Activated T-helper 1 cell treated with anti-CD3 and anti-CD28 coated beads, Interleukin-2, amount 50 U/mL, for 16 hours (primary cell): Measurements from ENCODE around the gene EIF2AK3.
"Not testable (repeated sequence)": the region's sequence is repeated elsewhere in the genome, so short reads cannot be mapped to it uniquely, and the experiment has no call there.

ENCODE experiments used
- DNase-seq, 2 donors: peaks; one replicate each; pipeline ENCODE4 v3.0.0-alpha.2; 2020; ENCODE audit warnings: low read depth in 1 of 2, low spot score in 1 of 2

Gene EIF2AK3

GRCh38 chr2:88599527-88599926 lies 27.7 kb downstream of the EIF2AK3 start:
- DNase-seq, result no peak

DNA sequence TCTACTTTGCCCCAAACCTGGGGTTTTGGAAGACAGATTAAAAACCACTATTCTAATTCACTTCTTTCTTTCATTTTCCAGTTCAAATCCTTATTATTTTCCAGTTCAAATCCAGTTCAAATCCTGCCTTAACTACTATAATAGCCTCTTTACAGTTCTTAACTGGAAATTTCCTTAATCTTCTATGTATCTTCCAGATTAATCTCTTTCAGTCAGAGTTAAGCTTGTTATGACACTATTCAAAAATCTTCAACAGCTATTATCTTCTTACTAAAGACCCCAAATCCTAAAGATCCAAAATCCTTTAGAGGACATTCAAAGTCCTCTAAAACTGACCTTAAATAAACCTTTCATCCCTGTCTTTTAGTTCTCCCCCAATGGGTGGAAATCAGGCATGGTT lies 30.1 kb downstream of the EIF2AK3 start:
- DNase-seq, result no peak

GRCh38 chr2:88596141-88596830 lies 31.0 kb downstream of the EIF2AK3 start:
- DNase-seq, result no peak

DNA sequence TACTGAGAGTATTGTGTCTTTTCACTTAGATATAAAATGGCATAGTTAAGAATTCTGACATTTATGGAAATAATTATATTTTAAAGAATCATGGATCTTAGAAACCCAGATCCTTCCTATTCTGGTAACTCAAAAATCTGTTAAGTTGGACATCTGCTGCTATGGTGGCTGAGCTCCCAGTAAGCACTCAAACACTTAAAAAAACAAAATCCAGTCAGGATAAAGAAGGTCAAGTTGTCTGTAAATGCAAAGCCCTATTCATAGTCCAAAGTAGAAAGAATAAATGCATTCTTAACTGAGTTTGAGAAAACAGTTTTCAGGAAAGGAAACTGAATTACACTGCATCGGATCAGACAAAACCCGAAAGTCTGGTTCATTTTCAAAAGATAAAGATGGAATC lies 35.6 kb downstream of the EIF2AK3 start:
- no peak for DNase-seq

DNA sequence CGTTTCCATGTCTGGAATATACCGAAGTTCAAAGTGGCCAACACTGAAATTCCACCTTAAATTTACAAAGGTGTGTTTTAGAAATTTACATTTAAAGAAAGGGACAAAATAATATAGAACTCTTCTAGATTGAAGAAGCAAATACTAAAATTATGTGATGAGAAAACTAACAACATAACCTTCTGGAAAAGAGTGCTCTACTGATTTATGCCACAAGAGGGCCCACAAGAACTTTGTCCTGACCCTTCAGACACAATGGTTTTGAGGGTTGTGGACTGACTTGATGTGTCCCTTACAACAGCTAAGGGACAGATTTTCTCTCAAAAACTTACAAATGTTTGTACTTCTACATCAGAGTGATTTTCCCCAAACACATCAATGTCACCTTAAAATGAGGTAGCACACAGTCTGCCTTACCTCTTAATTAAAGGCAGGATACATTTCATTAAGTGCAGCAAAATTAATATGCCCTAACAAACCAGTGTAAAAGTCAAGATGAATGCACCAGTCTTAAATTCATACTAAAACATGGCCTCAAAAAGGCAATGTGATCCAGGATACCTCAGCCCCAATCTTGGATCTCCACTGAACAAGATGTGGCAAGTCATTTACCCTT lies 36.2 kb downstream of the EIF2AK3 start:
- no peak for DNase-seq

- no peak for DNase-seq
These were observed 41.3 kb downstream of the EIF2AK3 start for GRCh38 chr2:88585969-88586368.

GRCh38 chr2:88582030-88582429 lies 45.2 kb downstream of the EIF2AK3 start:
- no peak for DNase-seq

- no peak for DNase-seq
These were observed 47.2 kb downstream of the EIF2AK3 start for GRCh38 chr2:88580088-88580487.

DNA sequence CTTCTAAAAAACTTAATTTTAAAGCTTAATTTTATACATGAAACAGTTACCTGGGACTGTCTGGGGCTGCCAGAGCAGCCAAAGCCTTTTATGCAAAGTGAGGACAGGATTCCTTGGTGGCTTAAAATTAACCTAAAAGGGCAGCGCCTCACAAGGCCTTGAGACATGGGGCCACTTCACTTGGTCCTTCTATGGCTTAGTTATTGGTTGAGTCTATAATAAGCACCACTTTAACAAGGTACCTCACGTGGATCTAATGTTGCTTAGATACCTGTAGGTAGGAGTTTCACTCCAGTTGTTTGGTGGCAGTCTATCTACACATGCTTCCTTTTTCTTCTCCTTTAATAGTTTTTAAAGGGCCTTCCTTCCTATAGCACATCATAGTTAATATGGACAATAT lies 51.6 kb downstream of the EIF2AK3 start:
- no peak for DNase-seq

GRCh38 chr2:88575051-88575450 lies 52.2 kb downstream of the EIF2AK3 start:
- no peak for DNase-seq

- DNase-seq, result no peak
These were observed 52.8 kb downstream of the EIF2AK3 start for GRCh38 chr2:88574445-88574844.

- no peak for DNase-seq
These were observed 59.1 kb downstream of the EIF2AK3 start for GRCh38 chr2:88568179-88568578.

DNA sequence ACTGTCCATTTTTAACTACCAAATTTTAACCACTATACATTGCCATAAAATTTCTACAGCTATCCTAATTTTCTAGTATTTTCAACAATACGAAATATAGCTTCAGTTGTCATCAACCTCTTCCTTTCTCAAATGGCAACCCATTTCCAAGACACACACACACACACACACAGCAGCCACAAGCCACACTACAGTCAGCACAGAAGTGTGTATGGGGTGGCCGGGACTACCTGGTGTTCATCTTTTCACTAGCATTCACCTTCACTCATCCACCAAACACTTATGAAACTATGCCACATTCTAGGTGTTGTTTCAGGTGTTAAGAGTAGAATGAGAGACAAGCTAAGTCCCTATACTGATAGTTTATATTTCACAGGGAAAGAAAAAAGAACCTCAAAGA lies 62.9 kb downstream of the EIF2AK3 start:
- no peak for DNase-seq

DNA sequence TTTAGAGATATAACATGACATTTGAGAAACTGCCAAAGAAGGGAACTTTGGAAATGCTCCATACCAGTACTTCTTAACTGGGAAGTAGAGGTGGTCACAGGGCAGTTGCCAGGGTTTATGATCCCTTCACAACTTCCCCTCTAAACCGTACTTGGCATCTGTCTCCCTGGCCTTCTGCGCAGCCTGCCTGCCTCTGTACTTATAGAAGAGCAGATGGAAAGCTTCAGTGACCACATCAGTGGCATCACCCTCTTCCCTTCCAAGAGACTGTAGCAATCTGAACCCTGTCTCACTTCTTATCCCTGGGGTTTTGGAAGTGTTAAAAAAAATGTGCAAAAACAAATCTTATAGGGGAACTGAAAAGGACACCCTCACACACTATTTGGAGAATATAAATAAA lies 64.1 kb downstream of the EIF2AK3 start:
- DNase-seq, result no peak

- DNase-seq, result no peak
These were observed 65.4 kb downstream of the EIF2AK3 start for GRCh38 chr2:88561646-88562388.

DNA sequence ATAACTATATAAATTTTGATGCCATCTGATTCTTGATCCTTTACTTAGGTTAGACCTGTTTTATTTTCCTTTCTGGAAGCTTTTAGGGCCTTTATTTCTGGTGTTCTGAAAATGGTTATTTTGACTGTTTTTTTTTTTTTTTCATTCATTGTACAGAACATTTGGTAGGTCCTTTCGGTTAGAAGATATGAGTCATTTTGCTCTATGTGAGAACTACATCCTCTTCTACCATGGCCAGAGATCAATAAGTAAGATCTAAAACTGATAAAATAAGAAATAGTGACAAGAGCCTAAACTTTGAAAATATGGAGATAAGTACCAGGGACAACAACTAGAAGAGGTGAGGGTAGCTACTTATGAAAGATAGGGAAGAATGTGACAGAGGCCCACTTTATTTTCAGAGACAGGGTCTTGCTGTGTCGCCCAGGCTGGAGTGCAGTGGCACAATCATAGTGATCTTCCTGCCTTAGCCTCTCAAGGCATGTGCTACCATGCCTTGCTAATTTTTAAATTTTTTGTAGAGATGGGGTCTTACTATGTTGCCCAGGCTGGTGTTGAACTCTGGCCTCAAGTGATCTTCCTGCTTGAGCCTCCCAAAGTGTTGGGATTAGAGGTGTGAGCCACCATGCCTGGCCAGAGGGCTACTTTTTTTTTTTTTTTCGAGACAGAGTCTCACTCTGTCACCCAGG lies 66.5 kb downstream of the EIF2AK3 start:
- no peak for DNase-seq

- DNase-seq, result no peak
These were observed 70.0 kb downstream of the EIF2AK3 start for GRCh38 chr2:88557290-88557689.

- DNase-seq, result no peak
These were observed 71.2 kb downstream of the EIF2AK3 start for GRCh38 chr2:88556026-88556425.

GRCh38 chr2:88554189-88554588 lies 73.1 kb downstream of the EIF2AK3 start:
- no peak for DNase-seq

DNA sequence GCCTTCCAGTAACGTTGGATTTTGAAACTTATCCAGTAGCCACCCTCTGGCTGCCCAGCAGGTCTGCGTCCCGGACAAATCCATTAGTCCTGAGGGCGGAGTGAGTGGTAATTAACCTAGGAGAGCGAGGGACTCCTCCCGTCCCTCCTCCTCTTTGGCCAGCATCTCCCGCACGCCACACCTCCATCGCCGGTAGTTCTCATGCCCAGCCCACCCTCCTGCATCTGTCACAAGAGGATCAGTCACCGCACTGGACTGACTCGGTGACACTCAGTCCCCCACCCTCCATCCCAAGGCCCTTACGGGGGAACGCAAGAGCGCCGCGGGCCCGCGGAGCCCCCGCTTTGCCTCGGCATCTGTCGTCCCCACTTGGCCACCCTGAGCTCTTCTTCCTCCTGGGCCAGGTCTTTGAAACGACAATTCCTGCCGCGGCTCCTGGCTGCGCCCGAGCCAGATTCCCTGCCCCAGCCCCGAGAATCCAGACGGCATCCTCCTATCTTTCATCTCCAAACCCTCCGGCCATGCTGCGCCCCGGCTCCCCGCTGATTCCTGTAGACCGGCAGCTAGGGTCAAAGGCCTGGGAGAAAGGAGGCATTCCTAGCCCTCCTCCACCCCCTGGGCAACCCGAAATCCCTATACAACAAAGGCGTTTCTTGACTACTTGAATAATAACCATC lies 77.5 kb downstream of the EIF2AK3 start:
- no peak for DNase-seq

GRCh38 chr2:88546291-88546690 lies 81.0 kb downstream of the EIF2AK3 start:
- DNase-seq, result not testable (repeated sequence)
